OCI-LY1 (cell line): ENCODE measurements around the gene SUN2.

Experiments used
- CTCF ChIP-seq: fragments of 200-600 bp; sonication (generic), shearing (Covaris generic); IDR thresholded peaks from 2 replicates; pipeline ENCODE4 v1.5.1; 2017; ENCODE audit warnings: mild to moderate bottlenecking, antibody characterized with exemption, low read length, moderate library complexity, mixed read lengths
- EZH2 ChIP-seq: fragments of 200-600 bp; sonication (generic), shearing (Covaris generic); IDR thresholded peaks from 2 replicates; pipeline ENCODE4 v1.8.0; 2017; ENCODE audit warnings: borderline replicate concordance, mixed run types, mild to moderate bottlenecking, antibody characterized with exemption, low read length, moderate library complexity, mixed read lengths

- TF ChIP-seq CTCF (no peak), EZH2 (no peak)
Observed at GRCh38 chr22:38799265-38800002, 43.6 kb upstream of the SUN2 start.
